K562 (cell line): ENCODE data around the gene BRMS1.
"Not testable (repeated sequence)": the region's sequence is repeated elsewhere in the genome, so short reads cannot be mapped to it uniquely, and the experiment has no call there.

Experiments
- EGR1 ChIP-seq: fragments of 450-650 bp; conservative IDR thresholded peaks from 2 replicates; pipeline ENCODE4 v1.6.1; 2017; ENCODE audit warnings: mild to moderate bottlenecking
- EP300 ChIP-seq: IDR thresholded peaks from 2 replicates; pipeline ENCODE4 v1.6.1; 2012; ENCODE audit warnings: low read length, improper control_type of control experiment
- NFRKB ChIP-seq: fragments of 450-650 bp; IDR thresholded peaks from 2 replicates; pipeline ENCODE4 v1.6.1; 2016; ENCODE audit warnings: low read depth
- RAD21 ChIP-seq, 2 experiments: fragments of 250-450 bp in 1 of 2; fragments of 450-650 bp in 1 of 2; sonication (Bioruptor Pico) in 1 of 2; formaldehyde crosslinking in 1 of 2; IDR thresholded peaks in 1 of 2; conservative IDR thresholded peaks in 1 of 2; 2 replicates each; pipeline versions ENCODE4 v1.4.0 to v1.8.0; 2020 to 2022; ENCODE audit warnings: mild to moderate bottlenecking in 2 of 2, moderate library complexity in 1 of 2
- TF ChIP-seq, protein P1 (sequence below), 2 experiments: fragments of 450-650 bp; formaldehyde crosslinking in 1 of 2; IDR thresholded peaks; 2 replicates each; pipeline versions ENCODE4 v1.4.0 to v1.6.1; 2014 to 2020; ENCODE audit warnings: mild to moderate bottlenecking in 2 of 2, borderline replicate concordance in 1 of 2, low read depth in 1 of 2
- TF ChIP-seq, protein P2 (sequence below), 3 experiments: IDR thresholded peaks in 2 of 3; conservative IDR thresholded peaks in 1 of 3; 2 replicates each; pipeline ENCODE4 v1.5.1; 2011 to 2012; ENCODE audit warnings: low read length in 3 of 3, mild to moderate bottlenecking in 3 of 3, control low read depth in 2 of 3, improper control_type of control experiment in 1 of 3, inconsistent platforms in 1 of 3, low read depth in 1 of 3, mixed read lengths in 1 of 3, moderate library complexity in 1 of 3; ENCODE audit not compliant: insufficient read depth in 2 of 3

DNA sequence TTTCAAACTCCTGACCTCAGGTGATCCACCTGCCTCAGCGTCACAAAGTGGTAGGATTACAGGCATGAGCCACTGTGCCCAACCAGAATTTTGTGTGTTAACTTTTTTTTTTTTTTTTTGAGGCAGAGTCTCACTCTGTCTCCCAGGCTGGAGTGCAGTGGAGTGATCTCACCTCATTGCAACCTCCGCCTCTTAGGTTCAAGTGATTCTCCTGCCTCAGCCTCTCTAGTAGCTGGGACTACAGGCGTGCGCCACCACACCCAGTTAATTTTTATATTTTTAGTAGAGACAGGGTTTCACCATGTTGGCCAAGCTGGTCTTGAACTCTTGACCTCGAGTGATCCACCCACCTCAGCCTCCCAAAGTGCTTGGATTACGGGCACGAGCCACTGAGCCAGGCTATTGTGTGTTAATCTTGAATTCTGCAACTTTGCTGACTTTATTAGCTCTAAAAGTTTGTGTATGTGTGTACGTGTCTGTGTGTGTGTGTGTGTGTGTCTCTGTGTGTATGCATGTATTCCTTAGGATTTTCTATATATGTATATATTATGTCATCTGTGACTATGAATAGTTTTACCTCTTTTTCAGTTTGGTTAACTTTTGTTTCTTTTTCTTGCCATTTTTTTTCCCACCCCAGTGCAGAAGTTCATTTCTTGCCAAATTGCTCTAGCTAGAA lies 5.8 kb upstream of the BRMS1 start:
- TF ChIP-seq, protein P1, sequence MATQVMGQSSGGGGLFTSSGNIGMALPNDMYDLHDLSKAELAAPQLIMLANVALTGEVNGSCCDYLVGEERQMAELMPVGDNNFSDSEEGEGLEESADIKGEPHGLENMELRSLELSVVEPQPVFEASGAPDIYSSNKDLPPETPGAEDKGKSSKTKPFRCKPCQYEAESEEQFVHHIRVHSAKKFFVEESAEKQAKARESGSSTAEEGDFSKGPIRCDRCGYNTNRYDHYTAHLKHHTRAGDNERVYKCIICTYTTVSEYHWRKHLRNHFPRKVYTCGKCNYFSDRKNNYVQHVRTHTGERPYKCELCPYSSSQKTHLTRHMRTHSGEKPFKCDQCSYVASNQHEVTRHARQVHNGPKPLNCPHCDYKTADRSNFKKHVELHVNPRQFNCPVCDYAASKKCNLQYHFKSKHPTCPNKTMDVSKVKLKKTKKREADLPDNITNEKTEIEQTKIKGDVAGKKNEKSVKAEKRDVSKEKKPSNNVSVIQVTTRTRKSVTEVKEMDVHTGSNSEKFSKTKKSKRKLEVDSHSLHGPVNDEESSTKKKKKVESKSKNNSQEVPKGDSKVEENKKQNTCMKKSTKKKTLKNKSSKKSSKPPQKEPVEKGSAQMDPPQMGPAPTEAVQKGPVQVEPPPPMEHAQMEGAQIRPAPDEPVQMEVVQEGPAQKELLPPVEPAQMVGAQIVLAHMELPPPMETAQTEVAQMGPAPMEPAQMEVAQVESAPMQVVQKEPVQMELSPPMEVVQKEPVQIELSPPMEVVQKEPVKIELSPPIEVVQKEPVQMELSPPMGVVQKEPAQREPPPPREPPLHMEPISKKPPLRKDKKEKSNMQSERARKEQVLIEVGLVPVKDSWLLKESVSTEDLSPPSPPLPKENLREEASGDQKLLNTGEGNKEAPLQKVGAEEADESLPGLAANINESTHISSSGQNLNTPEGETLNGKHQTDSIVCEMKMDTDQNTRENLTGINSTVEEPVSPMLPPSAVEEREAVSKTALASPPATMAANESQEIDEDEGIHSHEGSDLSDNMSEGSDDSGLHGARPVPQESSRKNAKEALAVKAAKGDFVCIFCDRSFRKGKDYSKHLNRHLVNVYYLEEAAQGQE (IDR thresholded peaks at IDR 0.05; ENCODE audit: borderline replicate concordance), result not testable (repeated sequence)
- TF ChIP-seq, protein P1 (CRISPR knock-in tag; IDR thresholded peaks at IDR 0.05; ENCODE audit: low read depth), result not testable (repeated sequence)
- not testable (repeated sequence) for TF ChIP-seq RAD21 (CRISPR knock-in tag; conservative IDR thresholded peaks at IDR 0.05 in 1 of 2, IDR thresholded peaks at IDR 0.05 in 1 of 2); EGR1; NFRKB; EP300
- TF ChIP-seq, protein P2, sequence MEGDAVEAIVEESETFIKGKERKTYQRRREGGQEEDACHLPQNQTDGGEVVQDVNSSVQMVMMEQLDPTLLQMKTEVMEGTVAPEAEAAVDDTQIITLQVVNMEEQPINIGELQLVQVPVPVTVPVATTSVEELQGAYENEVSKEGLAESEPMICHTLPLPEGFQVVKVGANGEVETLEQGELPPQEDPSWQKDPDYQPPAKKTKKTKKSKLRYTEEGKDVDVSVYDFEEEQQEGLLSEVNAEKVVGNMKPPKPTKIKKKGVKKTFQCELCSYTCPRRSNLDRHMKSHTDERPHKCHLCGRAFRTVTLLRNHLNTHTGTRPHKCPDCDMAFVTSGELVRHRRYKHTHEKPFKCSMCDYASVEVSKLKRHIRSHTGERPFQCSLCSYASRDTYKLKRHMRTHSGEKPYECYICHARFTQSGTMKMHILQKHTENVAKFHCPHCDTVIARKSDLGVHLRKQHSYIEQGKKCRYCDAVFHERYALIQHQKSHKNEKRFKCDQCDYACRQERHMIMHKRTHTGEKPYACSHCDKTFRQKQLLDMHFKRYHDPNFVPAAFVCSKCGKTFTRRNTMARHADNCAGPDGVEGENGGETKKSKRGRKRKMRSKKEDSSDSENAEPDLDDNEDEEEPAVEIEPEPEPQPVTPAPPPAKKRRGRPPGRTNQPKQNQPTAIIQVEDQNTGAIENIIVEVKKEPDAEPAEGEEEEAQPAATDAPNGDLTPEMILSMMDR (IDR thresholded peaks at IDR 0.05 in 2 of 3, conservative IDR thresholded peaks at IDR 0.05 in 1 of 3; ENCODE audit: insufficient read depth in 2 of 3, low read depth in 1 of 3, low read length in 3 of 3), result not testable (repeated sequence)
